Effector memory CD8-positive, alpha-beta T cell (primary cell): ENCODE data around the gene ASMTL.
A peak's percentile ranks its signal among the peaks of the same experiment; 100 is the strongest.

Experiments used
- ATAC-seq: fragments of 150-1000 bp; cut with Tn5 transposase; replicated peaks from 2 replicates; pipeline ENCODE4 v1.10.0; 2021; ENCODE audit warnings: mild to moderate bottlenecking, moderate library complexity
- DNase-seq, 3 experiments: peaks; one replicate each; pipeline ENCODE4 v3.0.0; 2021
- H3K27ac Mint-ChIP-seq, 2 donors: one replicate each; pipeline ENCODE4 v1.8.0; 2022; ENCODE audit warnings: mild to moderate bottlenecking in 2 of 2, mixed read lengths in 2 of 2, moderate library complexity in 2 of 2
- H3K27me3 Mint-ChIP-seq, 2 donors: one replicate each; pipeline ENCODE4 v1.8.0; 2022; ENCODE audit warnings: mixed read lengths in 2 of 2
- H3K36me3 Mint-ChIP-seq: one replicate; pipeline ENCODE4 v1.8.0; 2022; ENCODE audit warnings: mild to moderate bottlenecking, moderate library complexity, mixed read lengths; ENCODE audit not compliant: insufficient read depth
- H3K4me1 Mint-ChIP-seq, 2 donors: one replicate each; pipeline ENCODE4 v1.8.0; 2022; ENCODE audit warnings: low read depth in 2 of 2, mixed read lengths in 2 of 2
- H3K4me3 Mint-ChIP-seq, 2 donors: one replicate each; pipeline ENCODE4 v1.8.0; 2022; ENCODE audit warnings: mild to moderate bottlenecking in 2 of 2, mixed read lengths in 2 of 2, moderate library complexity in 2 of 2
- H3K9me3 Mint-ChIP-seq, 2 donors: one replicate each; pipeline ENCODE4 v1.8.0; 2022; ENCODE audit warnings: mixed read lengths in 2 of 2

The ASMTL gene

DNA sequence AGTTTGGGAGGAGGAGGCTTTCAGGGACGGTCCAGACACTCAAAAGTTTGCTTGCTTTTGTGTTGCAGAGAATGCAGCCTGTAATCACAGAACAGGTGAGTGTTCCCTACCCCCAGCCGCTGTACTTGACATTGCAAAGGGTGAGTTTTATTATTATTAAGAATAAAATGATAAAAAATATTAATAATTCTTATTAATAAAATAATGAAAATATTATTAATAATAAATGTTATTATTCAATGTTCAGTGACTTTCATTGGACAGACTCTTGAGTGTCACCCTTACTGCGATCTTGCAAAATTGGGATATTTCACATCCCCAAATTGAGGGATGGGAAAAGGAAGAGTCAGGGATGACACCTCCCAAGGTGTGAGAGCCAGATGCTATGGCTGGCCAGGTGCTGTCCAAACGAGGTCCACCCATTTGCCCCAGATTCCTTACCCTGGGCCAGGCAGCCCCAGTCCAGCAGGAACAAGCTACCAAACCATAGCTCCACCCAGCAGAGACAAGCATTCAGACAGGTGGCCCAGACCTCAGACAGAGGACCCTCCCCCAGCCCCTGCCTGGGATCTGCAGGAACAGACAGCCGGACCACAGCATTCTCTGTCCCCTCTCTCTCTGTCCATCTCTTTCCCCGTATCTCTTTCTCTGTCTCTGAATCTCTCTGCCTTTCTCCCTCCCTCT lies 93.8 kb downstream of the ASMTL start:
- DNase-seq (no peak), ATAC-seq (no peak)
- H3K27ac Mint-ChIP-seq = peak overlapping the region in 1 of 2 donors; percentile 23
- no peaks in the 10 kb centered on the region for H3K9me3 Mint-ChIP-seq
- no peak overlapping the region for H3K4me3 Mint-ChIP-seq
- peaks cover 3 to 14% of the 10 kb centered on the region in 2 donors for H3K4me1 Mint-ChIP-seq
- H3K36me3 Mint-ChIP-seq = peaks cover 9% of the 10 kb centered on the region
- no peaks in the 10 kb centered on the region for H3K27me3 Mint-ChIP-seq

DNA sequence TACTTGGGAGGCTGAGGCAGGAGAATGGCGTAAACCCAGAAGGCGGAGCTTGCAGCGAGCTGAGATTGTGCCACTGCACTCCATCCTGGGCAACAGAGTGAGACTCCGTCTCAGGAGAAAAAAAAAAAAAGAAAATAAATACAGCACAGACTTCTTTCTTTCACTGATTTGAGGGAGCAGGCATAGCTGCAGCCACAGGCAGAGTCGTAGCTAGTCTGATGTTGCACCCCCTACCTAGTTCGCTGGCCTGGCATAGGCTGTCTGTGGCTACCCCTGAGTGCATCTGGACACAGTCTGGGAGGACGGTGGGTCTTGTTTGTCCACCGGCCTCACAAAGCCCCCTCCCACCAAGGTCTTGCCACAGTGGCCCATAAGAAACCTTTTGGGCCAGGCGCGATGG lies 94.7 kb downstream of the ASMTL start:
- H3K27me3 Mint-ChIP-seq = no peaks in the 10 kb centered on the region
- DNase-seq = no peak
- H3K27ac Mint-ChIP-seq = no peak overlapping the region
- H3K4me1 Mint-ChIP-seq = peaks cover 3 to 14% of the 10 kb centered on the region in 2 donors
- ATAC-seq = no peak
- H3K4me3 Mint-ChIP-seq = no peak overlapping the region
- H3K36me3 Mint-ChIP-seq = peaks cover 9% of the 10 kb centered on the region
- H3K9me3 Mint-ChIP-seq = no peaks in the 10 kb centered on the region

- H3K9me3 Mint-ChIP-seq = no peaks in the 10 kb centered on the region
- H3K27ac Mint-ChIP-seq = peak overlapping the region; percentile 44 to 45
- no peak for DNase-seq
- H3K4me1 Mint-ChIP-seq = peaks cover 3 to 14% of the 10 kb centered on the region in 2 donors
- H3K27me3 Mint-ChIP-seq = no peaks in the 10 kb centered on the region
- ATAC-seq = no peak
- no peak overlapping the region for H3K4me3 Mint-ChIP-seq
- H3K36me3 Mint-ChIP-seq = peaks cover 7% of the 10 kb centered on the region
These were observed 97.3 kb downstream of the ASMTL start for GRCh38 chrX:1355131-1356046.

DNA sequence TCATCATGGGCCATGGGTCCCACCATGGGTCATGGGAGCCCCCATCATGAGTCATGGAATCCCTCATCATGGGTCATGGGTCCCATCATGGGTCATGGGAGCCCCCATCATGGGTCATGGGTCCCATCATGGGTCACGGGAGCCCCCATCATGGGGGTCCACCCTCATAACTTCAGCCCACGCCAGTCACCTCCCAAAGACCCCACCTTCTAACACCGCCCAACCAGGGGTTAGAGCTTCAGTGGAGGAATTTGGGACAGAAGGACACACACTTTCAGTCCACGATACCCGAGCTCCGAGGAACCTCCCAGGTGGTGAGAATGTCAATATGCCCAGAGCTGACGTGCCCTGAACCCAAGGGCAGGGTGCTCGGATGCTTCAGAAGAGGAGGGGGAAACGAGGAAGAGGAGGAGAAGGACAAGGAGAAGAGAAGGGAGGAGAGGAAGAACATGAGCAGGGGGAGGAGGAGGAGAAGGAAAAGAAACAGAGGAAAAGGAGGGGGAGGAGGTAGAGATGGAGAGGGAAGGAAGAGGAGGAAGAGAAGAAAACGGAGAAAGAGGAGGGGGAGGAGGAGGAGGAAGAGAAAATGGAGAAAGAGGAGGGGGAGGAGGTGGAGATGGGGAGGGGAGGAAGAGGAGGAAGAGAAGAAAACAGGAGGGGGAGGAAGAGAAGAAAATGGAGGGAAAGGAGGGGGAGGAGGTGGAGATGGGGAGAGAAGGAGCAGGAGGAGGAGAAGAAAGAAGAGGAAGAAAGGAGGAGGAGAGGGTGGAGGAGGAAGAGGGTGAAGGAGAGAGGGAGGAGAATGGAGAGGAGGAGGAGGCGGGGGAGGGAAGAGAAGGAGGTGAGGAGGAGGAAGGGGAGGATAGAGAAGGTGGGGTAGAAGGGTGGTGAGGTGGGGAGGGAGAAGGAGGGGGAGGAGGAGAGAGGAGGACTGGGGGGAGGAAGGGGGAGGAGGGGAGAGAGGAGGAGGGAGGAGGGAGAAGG lies 98.4 kb downstream of the ASMTL start:
- peak overlapping the region; percentile 52 to 86 for H3K27ac Mint-ChIP-seq

More for the DNA sequence above, 98.4 kb downstream of the ASMTL start:
- no peak overlapping the region for H3K4me3 Mint-ChIP-seq
- H3K9me3 Mint-ChIP-seq = no peaks in the 10 kb centered on the region
- no peaks in the 10 kb centered on the region for H3K27me3 Mint-ChIP-seq
- peaks cover 3 to 11% of the 10 kb centered on the region in 2 donors for H3K4me1 Mint-ChIP-seq
- ATAC-seq (no peak), DNase-seq (no peak)
- peaks cover 2% of the 10 kb centered on the region for H3K36me3 Mint-ChIP-seq
